GM12865 (cell line): ENCODE measurements around the gene TIMM23.
"Not testable (repeated sequence)": the region's sequence is repeated elsewhere in the genome, so short reads cannot be mapped to it uniquely, and the experiment has no call there.

ENCODE experiments used
- DNase-seq: peaks from one replicate; pipeline ENCODE4 v3.0.0; 2010; ENCODE audit warnings: low read depth
- H3K4me3 ChIP-seq: 2 replicates; pipeline ENCODE4 v1.5.1; 2011; ENCODE audit warnings: mild to moderate bottlenecking, low read depth, low read length, control low read depth
- TF ChIP-seq, protein P1 (sequence below): IDR thresholded peaks from 2 replicates; pipeline ENCODE4 v1.5.1; 2011; ENCODE audit warnings: low read length, control low read depth, low read depth, inconsistent platforms; ENCODE audit not compliant: insufficient read depth; ENCODE audit errors: missing control alignments

Gene TIMM23

DNA sequence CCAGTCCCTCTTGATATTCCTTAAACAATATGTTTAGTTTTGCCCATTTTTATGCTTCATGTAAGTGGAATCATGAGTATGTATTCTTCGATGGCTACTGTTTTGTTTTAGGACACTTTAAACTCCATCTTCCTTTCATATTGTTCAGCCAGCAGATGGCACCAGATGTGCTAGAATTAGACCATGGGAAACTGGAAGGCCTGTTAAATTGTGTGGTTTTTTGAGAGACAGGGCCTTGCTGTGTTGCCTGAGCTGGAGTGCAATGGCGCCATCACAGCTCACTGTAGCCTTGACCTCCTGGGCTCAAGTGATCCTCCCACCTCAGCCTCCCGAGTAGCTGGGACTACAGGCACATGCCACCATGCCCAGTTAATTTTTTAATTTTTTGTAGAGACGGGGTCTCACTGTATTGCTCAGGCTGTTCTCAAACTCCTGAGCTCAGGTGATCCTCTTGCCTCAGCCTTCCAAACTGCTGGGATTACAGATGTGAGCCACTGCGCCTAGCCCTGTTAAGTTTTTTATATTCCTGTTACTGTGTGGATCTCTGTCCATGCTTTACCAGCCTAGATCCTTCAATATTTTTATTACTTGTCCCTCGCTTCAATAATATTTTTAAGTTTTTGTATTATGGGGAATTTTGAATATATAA lies 11.4 kb downstream of the TIMM23 start:
- not testable (repeated sequence) for H3K4me3 ChIP-seq
- TF ChIP-seq, protein P1, sequence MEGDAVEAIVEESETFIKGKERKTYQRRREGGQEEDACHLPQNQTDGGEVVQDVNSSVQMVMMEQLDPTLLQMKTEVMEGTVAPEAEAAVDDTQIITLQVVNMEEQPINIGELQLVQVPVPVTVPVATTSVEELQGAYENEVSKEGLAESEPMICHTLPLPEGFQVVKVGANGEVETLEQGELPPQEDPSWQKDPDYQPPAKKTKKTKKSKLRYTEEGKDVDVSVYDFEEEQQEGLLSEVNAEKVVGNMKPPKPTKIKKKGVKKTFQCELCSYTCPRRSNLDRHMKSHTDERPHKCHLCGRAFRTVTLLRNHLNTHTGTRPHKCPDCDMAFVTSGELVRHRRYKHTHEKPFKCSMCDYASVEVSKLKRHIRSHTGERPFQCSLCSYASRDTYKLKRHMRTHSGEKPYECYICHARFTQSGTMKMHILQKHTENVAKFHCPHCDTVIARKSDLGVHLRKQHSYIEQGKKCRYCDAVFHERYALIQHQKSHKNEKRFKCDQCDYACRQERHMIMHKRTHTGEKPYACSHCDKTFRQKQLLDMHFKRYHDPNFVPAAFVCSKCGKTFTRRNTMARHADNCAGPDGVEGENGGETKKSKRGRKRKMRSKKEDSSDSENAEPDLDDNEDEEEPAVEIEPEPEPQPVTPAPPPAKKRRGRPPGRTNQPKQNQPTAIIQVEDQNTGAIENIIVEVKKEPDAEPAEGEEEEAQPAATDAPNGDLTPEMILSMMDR: peak; percentile 5
- peak; percentile 48 for DNase-seq

DNA sequence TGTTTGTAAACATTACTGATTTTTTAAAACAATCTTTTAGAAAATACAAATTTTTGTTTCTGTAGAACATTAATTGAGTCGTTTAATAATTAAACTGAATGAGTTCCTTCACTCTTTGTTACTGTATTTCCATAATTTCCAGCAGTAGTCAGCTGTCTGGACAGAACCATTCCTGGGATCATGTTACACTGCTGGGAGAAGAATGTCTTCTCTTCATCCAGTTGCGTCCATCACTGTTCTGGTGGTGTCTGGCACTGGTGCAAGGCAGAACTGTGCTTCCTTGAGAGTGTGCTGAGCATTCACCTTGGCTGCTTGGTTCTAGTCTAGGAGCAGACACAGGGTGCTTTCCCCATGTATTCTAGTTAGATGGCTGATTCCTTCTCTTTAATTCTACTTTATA lies 12.2 kb downstream of the TIMM23 start:
- DNase-seq, H3K4me3 ChIP-seq: not testable (repeated sequence)

DNA sequence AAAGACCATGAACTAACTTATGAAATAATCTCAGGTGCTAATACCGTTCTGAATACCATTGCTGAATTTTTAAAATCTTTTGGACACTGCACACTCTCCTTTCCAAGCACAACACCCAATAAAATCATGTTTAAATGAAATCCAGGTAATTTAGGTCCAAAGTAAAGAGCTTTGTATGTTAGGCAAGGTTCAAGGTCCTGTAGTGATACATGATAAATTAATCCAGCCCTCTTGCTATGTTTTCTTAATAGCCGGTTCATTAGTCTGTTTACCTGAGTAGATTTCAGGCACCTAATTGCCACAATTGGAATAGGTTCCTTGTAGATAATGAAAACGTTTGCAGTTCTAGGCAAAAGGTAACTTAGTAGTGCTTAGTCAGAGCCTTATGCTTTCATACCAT lies 13.3 kb downstream of the TIMM23 start:
- DNase-seq, H3K4me3 ChIP-seq: not testable (repeated sequence)

DNA sequence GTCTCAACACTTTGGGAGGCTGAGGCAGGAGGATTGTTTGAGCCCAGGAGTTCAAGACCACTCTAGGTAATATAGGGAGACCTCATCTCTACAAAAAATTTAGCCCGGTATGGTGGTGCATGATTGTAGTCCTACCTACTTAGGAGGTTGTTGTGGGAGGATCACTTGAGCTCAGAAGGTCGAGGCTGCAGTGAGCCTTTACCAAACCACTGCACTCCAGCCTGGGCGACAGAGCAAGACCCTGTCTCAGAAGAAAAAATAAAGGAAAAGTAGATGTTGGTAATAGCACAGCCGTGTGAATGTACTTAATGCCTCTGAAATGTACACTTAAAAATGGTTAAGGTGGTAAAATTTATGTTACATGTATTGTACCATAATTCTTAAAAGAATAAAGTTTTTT lies 25.3 kb downstream of the TIMM23 start:
- DNase-seq: no peak

DNA sequence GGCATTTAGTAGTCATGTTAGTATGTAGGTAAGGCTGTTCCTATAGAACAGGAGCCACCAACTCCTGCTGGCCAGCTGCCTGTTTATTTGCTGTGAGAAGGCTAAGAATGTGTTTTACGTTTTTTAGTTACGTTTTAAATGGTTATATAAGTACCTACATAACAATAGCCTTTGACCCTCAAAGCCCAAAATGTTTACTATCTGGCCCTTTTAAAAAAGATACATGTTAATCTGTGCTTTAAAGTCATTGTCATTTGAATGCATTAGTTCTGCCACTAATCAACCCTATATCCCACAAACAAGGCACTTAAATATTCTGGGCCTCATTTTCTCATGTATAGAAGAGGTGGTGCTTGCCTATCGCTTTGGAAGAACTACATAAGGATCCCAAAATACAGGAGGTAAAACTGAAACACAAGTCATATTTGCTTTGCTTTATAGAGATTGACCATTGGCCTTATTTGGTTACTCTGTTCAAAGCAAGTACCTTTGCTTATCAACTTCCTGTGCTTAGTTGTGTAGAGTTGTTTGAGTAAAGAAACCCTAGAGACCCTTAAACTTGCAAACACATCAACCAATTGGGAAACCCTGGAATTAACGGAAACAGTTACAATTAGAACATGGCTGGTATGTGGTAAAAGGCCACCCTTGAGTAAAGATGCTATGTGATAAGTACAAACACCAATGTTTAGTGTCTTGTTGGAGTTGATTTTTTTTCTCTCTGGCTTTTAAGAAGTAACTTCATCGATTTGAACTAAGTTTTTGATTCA lies 25.9 kb downstream of the TIMM23 start:
- H3K4me3 ChIP-seq: no peak overlapping the region
- no peak for DNase-seq
- TF ChIP-seq, protein P1: no peak

More for the DNA sequence above, 25.3 kb downstream of the TIMM23 start:
- no peak overlapping the region for H3K4me3 ChIP-seq
- TF ChIP-seq, protein P1: no peak

DNA sequence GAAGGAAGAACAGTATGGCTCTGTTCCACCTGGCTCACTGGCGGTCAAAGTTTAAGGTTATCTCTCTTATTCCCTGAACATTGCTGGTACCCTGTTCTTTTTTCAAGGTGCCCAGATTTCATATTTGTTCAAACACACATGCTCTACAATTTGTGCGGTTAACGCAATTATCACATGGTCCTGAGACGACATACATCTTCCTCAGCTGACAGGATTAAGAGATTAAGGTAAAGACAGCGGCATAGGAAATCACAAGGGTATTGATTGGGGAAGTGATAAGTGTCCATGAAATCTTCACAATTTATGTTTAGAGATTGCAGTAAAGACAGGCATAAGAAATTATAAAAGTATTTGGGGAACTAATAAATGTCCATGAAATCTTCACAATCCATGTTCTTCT lies 27.7 kb downstream of the TIMM23 start:
- not testable (repeated sequence) for H3K4me3 ChIP-seq, DNase-seq

DNA sequence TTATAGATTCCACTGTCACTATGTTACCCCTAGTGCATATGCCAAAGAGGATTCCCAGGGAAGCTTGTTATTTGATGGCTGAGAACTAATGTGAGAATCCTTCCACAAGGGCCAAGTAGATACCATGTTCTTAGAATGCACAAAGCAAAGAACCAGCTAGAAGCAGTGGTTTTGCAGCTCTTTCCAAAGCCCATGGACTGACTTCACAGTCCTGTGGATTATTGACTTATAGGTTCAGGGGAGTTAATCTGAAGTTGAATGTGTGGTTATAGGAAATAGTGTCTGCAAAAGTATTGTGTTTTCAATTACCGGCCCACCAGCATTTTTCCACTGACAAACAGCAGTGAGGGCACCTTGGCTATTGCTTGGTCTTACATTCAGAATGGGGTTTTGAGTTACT lies 28.2 kb downstream of the TIMM23 start:
- TF ChIP-seq, protein P1: no peak
- H3K4me3 ChIP-seq: no peak overlapping the region

DNA sequence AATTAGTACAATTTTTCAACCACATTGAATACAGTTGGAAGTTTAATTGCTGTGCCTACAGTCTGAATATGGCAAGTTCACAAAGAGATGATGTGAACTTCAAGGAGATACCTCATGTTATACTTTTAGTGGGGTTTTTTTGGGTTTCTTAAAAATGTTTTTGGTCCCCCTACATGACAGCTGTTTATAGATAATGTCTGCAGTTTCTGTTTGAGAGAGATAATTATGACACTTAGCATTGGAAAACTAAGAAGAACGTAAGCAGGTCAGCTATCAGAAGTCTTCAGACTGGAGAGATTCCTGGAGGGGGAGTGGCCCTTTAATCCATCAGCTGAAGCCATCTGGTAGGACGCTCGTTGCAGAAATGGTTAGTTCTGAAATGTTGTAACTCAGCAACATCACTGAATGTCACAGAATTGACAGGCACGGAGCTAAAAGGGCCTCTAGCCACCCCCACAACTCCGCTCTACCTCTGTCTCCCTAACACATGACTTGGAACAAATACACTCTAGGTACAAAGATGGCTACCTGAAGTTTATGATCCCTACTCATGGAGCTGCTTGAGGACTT lies 29.0 kb downstream of the TIMM23 start:
- no peak overlapping the region for H3K4me3 ChIP-seq
- TF ChIP-seq, protein P1: no peak
- DNase-seq: no peak

More for the DNA sequence above, 28.2 kb downstream of the TIMM23 start:
- DNase-seq: no peak

DNA sequence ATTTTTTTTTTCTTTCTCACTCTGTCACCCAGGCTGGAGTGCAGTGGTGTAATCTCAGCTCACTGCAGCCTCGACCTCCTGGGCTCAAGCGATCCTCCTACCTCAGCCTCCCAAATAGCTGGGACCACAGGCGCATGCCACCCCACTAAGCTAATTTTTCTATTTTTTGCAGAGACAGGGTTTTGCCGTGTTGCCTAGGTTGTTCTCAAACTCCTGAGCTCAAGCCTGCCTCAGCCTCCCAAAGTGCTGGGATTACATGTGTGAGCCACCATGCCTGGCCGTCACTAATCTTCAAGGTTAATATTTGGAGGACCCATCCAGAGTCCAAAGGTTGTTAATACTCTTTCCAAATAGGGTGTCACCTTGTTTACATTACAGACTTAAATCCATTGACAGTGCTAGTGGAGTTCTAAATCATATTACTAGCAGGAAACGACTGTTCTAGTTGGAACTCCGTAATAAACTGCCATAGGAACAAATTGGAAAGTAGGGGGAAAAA lies 29.9 kb downstream of the TIMM23 start:
- DNase-seq, H3K4me3 ChIP-seq: not testable (repeated sequence)
